A549 (cell line): Measurements from ENCODE around the gene HCN2. TPM values are rescaled to one million over a fixed set of nuclear protein-coding genes. Genes with fewer than 3 reads are reported as not detected.
"Not testable (repeated sequence)": the region's sequence is repeated elsewhere in the genome, so short reads cannot be mapped to it uniquely, and the experiment has no call there.

Source experiments
- ATAC-seq, 2 experiments: fragments of 200-7000 bp in 1 of 2; fragments of >200 bp in 1 of 2; cut with Nextera tagmentation in 1 of 2; cut with Tn5 transposase in 1 of 2; 3 replicates each; pipeline versions ENCODE4 v1.8.0 to v1.9.1; 2018 to 2020; ENCODE audit warnings: mild to moderate bottlenecking in 1 of 2, moderate library complexity in 1 of 2
- CTCF ChIA-PET: fragments of 300-600 bp; sonication (Branson Sonifier 250); formaldehyde crosslinking; extraction: SDS; loops from one replicate; lab custom pipeline; 2021; ENCODE audit warnings: antibody characterized with exemption, inconsistent platforms; lab: Yijun Ruan, JAX
- POLR2A ChIA-PET: fragments of 350-600 bp; formaldehyde crosslinking; extraction: SDS; loops from one replicate; lab custom pipeline; 2021; ENCODE audit warnings: antibody characterized with exemption, inconsistent platforms; lab: Yijun Ruan, JAX
- DNase-seq, 2 experiments: peaks; one replicate each; pipeline versions ENCODE4 v3.0.0 to v3.0.0-alpha.2; 2011 to 2016; ENCODE audit warnings: low read depth in 1 of 2, low spot score in 1 of 2
- FAIRE-seq: peaks from 2 replicates; lab custom pipeline; 2011; peaks lifted over from hg19 to GRCh38; lab: Jason Lieb, UNC
- H3K27ac ChIP-seq, 2 experiments: fragments of >200 bp; sonication (Bioruptor Twin); formaldehyde crosslinking; 3 replicates each; pipeline ENCODE4 v1.5.1; 2016 to 2017
- H3K4me1 ChIP-seq: fragments of >200 bp; sonication (Bioruptor Twin); formaldehyde crosslinking; 3 replicates; pipeline ENCODE4 v1.6.1; 2016
- H3K4me2 ChIP-seq: fragments of >200 bp; sonication (Bioruptor Twin); formaldehyde crosslinking; 3 replicates; pipeline ENCODE4 v1.6.1; 2016
- H3K4me3 ChIP-seq: fragments of >200 bp; sonication (Bioruptor Twin); formaldehyde crosslinking; 3 replicates; pipeline ENCODE4 v1.5.1; 2016
- H3K9me3 ChIP-seq: fragments of >200 bp; sonication (Bioruptor Twin); formaldehyde crosslinking; 3 replicates; pipeline ENCODE4 v1.6.1; 2016
- CBX2 ChIP-seq: fragments of 200-600 bp; sonication (generic); IDR thresholded peaks from 2 replicates; pipeline ENCODE4 v1.6.1; 2016; ENCODE audit warnings: low read depth, mild to moderate bottlenecking, borderline replicate concordance
- CBX8 ChIP-seq: fragments of 200-600 bp; sonication (generic); IDR thresholded peaks from 2 replicates; pipeline ENCODE4 v1.6.1; 2016
- CEBPB ChIP-seq, 2 experiments: fragments of >200 bp in 1 of 2; sonication (Bioruptor Twin) in 1 of 2; formaldehyde crosslinking in 1 of 2; IDR thresholded peaks; 2 replicates each; pipeline ENCODE4 v1.6.1; 2012 to 2016
- EHF ChIP-seq: fragments of 250-450 bp; sonication (Bioruptor Pico); IDR thresholded peaks from 2 replicates; pipeline ENCODE4 v1.5.0; 2020; ENCODE audit warnings: mild to moderate bottlenecking
- FOSB ChIP-seq: fragments of 250-450 bp; sonication (Bioruptor Pico); IDR thresholded peaks from 2 replicates; pipeline ENCODE4 v1.5.0; 2020; ENCODE audit warnings: mild to moderate bottlenecking, moderate library complexity
- FOXS1 ChIP-seq: fragments of 250-450 bp; sonication (Bioruptor Pico); IDR thresholded peaks from 2 replicates; pipeline ENCODE4 v1.5.0; 2020; ENCODE audit warnings: mild to moderate bottlenecking, moderate library complexity
- HDAC2 ChIP-seq: fragments of 200-600 bp; sonication (generic); IDR thresholded peaks from 2 replicates; pipeline ENCODE4 v1.6.1; 2016
- HES2 ChIP-seq: fragments of >200 bp; sonication (Bioruptor Twin); formaldehyde crosslinking; IDR thresholded peaks from 2 replicates; pipeline ENCODE4 v1.6.1; 2016
- HEYL ChIP-seq: fragments of 250-450 bp; sonication (Bioruptor Pico); IDR thresholded peaks from 2 replicates; pipeline ENCODE4 v1.8.0; 2021; ENCODE audit warnings: mild to moderate bottlenecking, moderate library complexity
- HMGXB4 ChIP-seq: fragments of 250-450 bp; sonication (Bioruptor Pico); IDR thresholded peaks from 2 replicates; pipeline ENCODE4 v1.5.0; 2021; ENCODE audit warnings: mild to moderate bottlenecking, moderate library complexity, borderline replicate concordance
- HOXB13 ChIP-seq: fragments of 250-450 bp; sonication (Bioruptor Pico); IDR thresholded peaks from 2 replicates; pipeline ENCODE4 v1.5.0; 2020; ENCODE audit warnings: low read depth, mild to moderate bottlenecking, moderate library complexity
- KDM5A ChIP-seq: fragments of 200-600 bp; sonication (generic); IDR thresholded peaks from 2 replicates; pipeline ENCODE4 v1.6.1; 2016; ENCODE audit warnings: antibody characterized with exemption, mild to moderate bottlenecking
- MAZ ChIP-seq: fragments of 150-350 bp; IDR thresholded peaks from 2 replicates; pipeline ENCODE4 v1.6.1; 2014; ENCODE audit warnings: antibody characterized with exemption, low read depth, low read length, borderline replicate concordance
- MYC ChIP-seq: IDR thresholded peaks from 2 replicates; pipeline ENCODE4 v1.6.1; 2012; ENCODE audit warnings: mild to moderate bottlenecking, inconsistent platforms, low read length, improper control_type of control experiment, borderline replicate concordance
- NFE2L2 ChIP-seq: fragments of 150-350 bp; conservative IDR thresholded peaks from 2 replicates; pipeline ENCODE4 v1.6.1; 2014; ENCODE audit warnings: low read length
- NPAS2 ChIP-seq: fragments of 250-450 bp; sonication (Bioruptor Pico); IDR thresholded peaks from 2 replicates; pipeline ENCODE4 v1.8.0; 2022; ENCODE audit warnings: mild to moderate bottlenecking, moderate library complexity, borderline replicate concordance
- RARB ChIP-seq: fragments of 250-450 bp; sonication (Bioruptor Pico); IDR thresholded peaks from 2 replicates; pipeline ENCODE4 v1.8.0; 2021; ENCODE audit warnings: mild to moderate bottlenecking, moderate library complexity
- REST ChIP-seq: fragments of 200-600 bp; sonication (generic); IDR thresholded peaks from 2 replicates; pipeline ENCODE4 v1.6.1; 2016; ENCODE audit warnings: antibody characterized with exemption, mild to moderate bottlenecking, moderate library complexity
- ZC3H11A ChIP-seq: fragments of 450-650 bp; IDR thresholded peaks from 2 replicates; pipeline ENCODE4 v1.6.1; 2014; ENCODE audit warnings: antibody characterized with exemption, mild to moderate bottlenecking
- WGBS: methylation state at CpG from one replicate; pipeline ENCODE4 v1.1.6; 2017; ENCODE audit errors: missing lambda C conversion rate; 5-methylcytosine and 5-hydroxymethylcytosine counted together
- polyA plus RNA-seq, 4 experiments: library from polyadenylated mRNA; depleted of rRNA in 3 of 4; stranded (reverse); fragments of >200 nt; fragmentation: RNase III in 1 of 4; extraction: RNeasy Plus Mini Kit Qiagen cat#74134 plus additional on column Dnase treatment in 1 of 4; gene quantifications; 2 replicates in 3 of 4; 3 replicates in 1 of 4; pipeline ENCODE4 v1.2.3, GENCODE V29; 2011 to 2017

Gene HCN2
- polyA plus RNA-seq, 2 of the 4 experiments (the other 2 are of a cell fraction), result 2.7 to 23.2 TPM

- Histone ChIP-seq H3K27ac (peak overlapping the region in 1 of 2 experiments; percentile 43; a peak in 2 of 6 replicates), H3K4me1 (peaks cover 31% of the 10 kb centered on the region), H3K4me2 (no peak overlapping the region), H3K9me3 (no peaks in the 10 kb centered on the region), H3K4me3 (no peak overlapping the region)
- FAIRE-seq (no peak), DNase-seq (no peak), ATAC-seq (no peak)
- ChIA-PET POLR2A (no interaction called here), CTCF (interaction anchor here (0.5 kb wide), 1 partner anchor 45 kb away, joined by 3 read pairs; no protein-coding TSS in a partner anchor)
- TF ChIP-seq MAZ (no peak), CBX8 (no peak), NPAS2 (no peak), CEBPB (IDR thresholded peaks at IDR 0.05) (no peak), HOXB13 (CRISPR knock-in tag) (no peak), EHF (CRISPR knock-in tag) (no peak), ZC3H11A (no peak), NFE2L2 (no peak), KDM5A (no peak), REST (no peak), MYC (no peak), HES2 (no peak), CBX2 (no peak), RARB (CRISPR knock-in tag) (no peak), FOSB (CRISPR knock-in tag) (no peak), HMGXB4 (CRISPR knock-in tag) (no peak), FOXS1 (CRISPR knock-in tag) (no peak), HDAC2 (no peak), HEYL (CRISPR knock-in tag) (no peak)
- 95% methylated on average over 28 of the region's 51 CpGs for WGBS
Measured at GRCh38 chr19:620166-620862, 30.6 kb downstream of the HCN2 start.

GRCh38 chr19:621191-621590, 31.5 kb downstream of the HCN2 start:
- DNase-seq, H3K4me3 ChIP-seq, FAIRE-seq, ATAC-seq, H3K4me2 ChIP-seq, POLR2A ChIA-PET, H3K9me3 ChIP-seq: not testable (repeated sequence)
- WGBS, result 98% methylated on average over 10 of the region's 48 CpGs
- peak overlapping the region in 1 of 2 experiments; percentile 99; a peak in 2 of 6 replicates for H3K27ac ChIP-seq
- peaks cover 33% of the 10 kb centered on the region for H3K4me1 ChIP-seq
- CTCF ChIA-PET, result interaction anchor here (0.5 kb wide), 1 partner anchor 44 kb away, joined by 3 read pairs; no protein-coding TSS in a partner anchor
